ENCODE results near the gene BOD1. TPM values are rescaled to one million over a fixed set of nuclear protein-coding genes. Genes with fewer than 3 reads are reported as not detected.

BOD1 gene
- 66.1 and 90.3 TPM in 2 replicates for total RNA-seq (ENCODE audit: low replicate concordance)

GRCh38 chr5:173616577-173617118 lies at the start of gene BOD1:
TSS of gene BOD1 (minus strand) at chr5:173616650. CDS start at chr5:173616436, 214 bp downstream.

Data from smooth muscle cell of the coronary artery (primary cell).